ENCODE results near the gene LARGE1.

- TF ChIP-seq CTCF (IDR thresholded peaks at IDR 0.05; ENCODE audit: poor library complexity), result no peak
- TF ChIP-seq EZH2 (IDR thresholded peaks at IDR 0.05; ENCODE audit: borderline replicate concordance), result no peak
These were observed 10.4 kb downstream of the LARGE1 start for GRCh38 chr22:33909911-33910310.

Data from hepatocyte (in vitro differentiated cells).